Mucosa of descending colon (tissue), 3 donors: ENCODE measurements around the gene TRAPPC2. TPM values are rescaled to one million over a fixed set of nuclear protein-coding genes. Genes with fewer than 3 reads are reported as not detected.
A peak's percentile ranks its signal among the peaks of the same experiment; 100 is the strongest.

ENCODE experiments used
- ATAC-seq: fragments of 200-7000 bp; cut with Tn5 transposase; one replicate; pipeline ENCODE4 v1.9.1; 2020; ENCODE audit warnings: mild to moderate bottlenecking, moderate library complexity
- DNase-seq, 3 donors: peaks; one replicate each; pipeline ENCODE4 v3.0.0-alpha.2; 2020
- H3K36me3 ChIP-seq: fragments of 200-600 bp; one replicate; pipeline ENCODE4 v1.8.0; 2021; ENCODE audit warnings: low read depth, mild to moderate bottlenecking
- H3K4me1 ChIP-seq: fragments of 200-600 bp; one replicate; pipeline ENCODE4 v1.8.0; 2021; ENCODE audit warnings: low read depth, mild to moderate bottlenecking
- H3K4me3 ChIP-seq: fragments of 200-600 bp; one replicate; pipeline ENCODE4 v1.8.0; 2021; ENCODE audit warnings: mild to moderate bottlenecking
- H3K9me3 ChIP-seq: fragments of 200-600 bp; one replicate; pipeline ENCODE4 v1.8.0; 2021; ENCODE audit warnings: mild to moderate bottlenecking
- intact Hi-C, 2 donors: fragments of 100-400 bp; cut with DNase I in 1 of 2; cut with micrococcal nuclease in 1 of 2; formaldehyde crosslinking; loops; one replicate each; pipeline versions ENCODE4 v1.11.0 to v1.11.1; 2022; cut with DNase I, micrococcal nuclease
- total RNA-seq, 3 donors: library from RNA; stranded (reverse); fragmentation: NEBNext Ultra II Directional in 2 of 3; extraction: Animal tissue kit (Norgen Biotek cat#: 25700) in 2 of 3; gene quantifications; one replicate each; pipeline versions ENCODE4 v1.2.1 to v1.2.4, GENCODE V29; 2021 to 2023
- TF ChIP-seq, protein P1 (sequence below): fragments of 200-600 bp; IDR thresholded peaks from one replicate; pipeline ENCODE4 v1.8.0; 2022; ENCODE audit warnings: antibody characterized with exemption, mild to moderate bottlenecking
- donor health status: DM: no; HTN: no; CAD: no; lungs with moderate emphysema.
- donor health status: DM: no; HTN: no; CAD: no.
- donor health status: DM: no; HTN: yes; CAD: no.

The TRAPPC2 gene
- total RNA-seq, 3 donors from 2014 or later = 13.1 to 20.4 (median 18.5) TPM

DNA sequence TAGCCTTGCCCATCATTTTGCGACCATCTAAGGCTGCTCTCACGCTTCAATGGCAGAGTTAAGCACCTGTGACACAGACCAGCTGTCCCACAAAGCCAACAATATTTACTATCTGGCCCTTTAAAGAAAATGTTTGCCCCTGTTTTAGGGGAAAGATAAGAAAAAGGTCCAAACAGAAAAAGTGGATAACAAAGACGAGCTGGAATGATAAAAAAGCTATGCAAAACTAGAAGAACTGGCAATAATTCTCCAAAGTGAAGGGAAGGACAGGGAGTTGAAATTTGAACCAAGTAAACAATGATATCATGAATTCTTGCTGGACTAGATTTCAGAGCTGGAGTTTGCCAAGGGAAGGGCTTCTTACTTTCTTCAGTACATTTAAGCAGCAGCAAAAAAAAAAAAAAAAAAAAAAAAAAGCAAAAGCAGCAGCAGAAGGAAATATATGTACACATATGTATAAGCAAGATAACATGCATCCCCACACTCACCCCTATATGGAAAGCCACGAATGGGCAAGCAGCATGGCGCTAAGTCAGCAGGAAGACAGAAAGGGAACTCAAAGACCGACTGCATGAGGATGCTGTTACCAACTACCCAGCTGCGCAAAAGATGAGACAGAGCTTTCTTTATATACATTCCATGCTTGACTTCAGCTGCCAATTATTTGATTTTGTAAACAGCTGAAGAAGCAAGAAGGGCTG lies 12.5 kb downstream of the TRAPPC2 start:
- H3K4me1 ChIP-seq = no peaks in the 10 kb centered on the region
- intact Hi-C loops = no loop called here
- no peak for DNase-seq
- peak; percentile 53 for ATAC-seq
- H3K9me3 ChIP-seq = no peaks in the 10 kb centered on the region
- TF ChIP-seq, protein P1, sequence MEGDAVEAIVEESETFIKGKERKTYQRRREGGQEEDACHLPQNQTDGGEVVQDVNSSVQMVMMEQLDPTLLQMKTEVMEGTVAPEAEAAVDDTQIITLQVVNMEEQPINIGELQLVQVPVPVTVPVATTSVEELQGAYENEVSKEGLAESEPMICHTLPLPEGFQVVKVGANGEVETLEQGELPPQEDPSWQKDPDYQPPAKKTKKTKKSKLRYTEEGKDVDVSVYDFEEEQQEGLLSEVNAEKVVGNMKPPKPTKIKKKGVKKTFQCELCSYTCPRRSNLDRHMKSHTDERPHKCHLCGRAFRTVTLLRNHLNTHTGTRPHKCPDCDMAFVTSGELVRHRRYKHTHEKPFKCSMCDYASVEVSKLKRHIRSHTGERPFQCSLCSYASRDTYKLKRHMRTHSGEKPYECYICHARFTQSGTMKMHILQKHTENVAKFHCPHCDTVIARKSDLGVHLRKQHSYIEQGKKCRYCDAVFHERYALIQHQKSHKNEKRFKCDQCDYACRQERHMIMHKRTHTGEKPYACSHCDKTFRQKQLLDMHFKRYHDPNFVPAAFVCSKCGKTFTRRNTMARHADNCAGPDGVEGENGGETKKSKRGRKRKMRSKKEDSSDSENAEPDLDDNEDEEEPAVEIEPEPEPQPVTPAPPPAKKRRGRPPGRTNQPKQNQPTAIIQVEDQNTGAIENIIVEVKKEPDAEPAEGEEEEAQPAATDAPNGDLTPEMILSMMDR = no peak
- H3K36me3 ChIP-seq = no peaks in the 10 kb centered on the region
- H3K4me3 ChIP-seq = no peak overlapping the region

GRCh38 chrX:13721371-13721770 lies 13.0 kb downstream of the TRAPPC2 start:
- Histone ChIP-seq H3K4me3 (no peak overlapping the region), H3K9me3 (no peaks in the 10 kb centered on the region), H3K4me1 (no peaks in the 10 kb centered on the region), H3K36me3 (no peaks in the 10 kb centered on the region)
- intact Hi-C loops = no loop called here
- TF ChIP-seq, protein P1 = no peak
- DNase-seq = no peak
- no peak for ATAC-seq

GRCh38 chrX:13719192-13719856 lies 15.1 kb downstream of the TRAPPC2 start:
- peak; percentile 33 for ATAC-seq
- no peak for DNase-seq
- no peak overlapping the region for H3K4me3 ChIP-seq
- intact Hi-C loops = no loop called here
- TF ChIP-seq, protein P1 = no peak
- H3K9me3 ChIP-seq = no peaks in the 10 kb centered on the region
- no peaks in the 10 kb centered on the region for H3K4me1 ChIP-seq
- H3K36me3 ChIP-seq = no peaks in the 10 kb centered on the region

DNA sequence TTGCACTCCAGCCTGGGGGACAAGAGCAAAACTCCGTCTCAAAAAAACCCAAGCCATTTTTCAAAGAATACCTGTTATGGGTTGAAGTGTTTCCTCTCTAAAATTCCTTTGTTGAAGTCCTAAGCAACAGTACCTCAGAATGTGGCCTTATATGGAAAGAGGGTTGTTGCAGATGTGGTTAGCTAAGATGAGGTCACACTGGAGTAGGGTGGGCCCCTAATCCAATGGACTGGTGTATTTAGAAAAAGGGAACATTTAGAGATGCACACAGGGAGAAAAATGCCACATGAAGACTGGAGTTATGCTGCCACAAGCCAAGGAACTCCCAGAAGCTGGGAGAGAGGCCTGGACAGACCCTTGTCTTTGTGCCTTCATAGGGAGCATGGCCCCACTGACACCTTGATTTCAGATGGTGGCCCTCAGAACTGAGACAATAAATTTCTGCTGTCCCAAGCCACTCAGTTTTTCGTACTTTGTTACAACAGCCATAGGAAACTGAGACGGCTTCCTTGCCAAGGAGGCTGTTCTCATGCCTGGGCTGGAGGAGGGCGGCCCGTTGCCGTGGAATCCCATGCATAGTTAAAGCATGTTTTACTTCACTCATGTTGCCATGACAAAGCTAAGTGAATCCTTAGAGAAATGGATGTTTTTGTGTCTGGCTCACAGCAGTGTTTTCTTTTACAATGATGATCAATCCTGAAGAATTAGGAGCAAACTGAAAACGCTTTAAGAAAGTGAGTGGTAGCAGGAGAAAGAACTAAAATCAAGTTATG lies 16.5 kb downstream of the TRAPPC2 start:
- TF ChIP-seq, protein P1 = no peak
- DNase-seq (no peak), ATAC-seq (no peak)
- Histone ChIP-seq H3K9me3 (no peaks in the 10 kb centered on the region), H3K36me3 (no peaks in the 10 kb centered on the region), H3K4me1 (no peaks in the 10 kb centered on the region), H3K4me3 (no peak overlapping the region)
- intact Hi-C loops = no loop called here

DNA sequence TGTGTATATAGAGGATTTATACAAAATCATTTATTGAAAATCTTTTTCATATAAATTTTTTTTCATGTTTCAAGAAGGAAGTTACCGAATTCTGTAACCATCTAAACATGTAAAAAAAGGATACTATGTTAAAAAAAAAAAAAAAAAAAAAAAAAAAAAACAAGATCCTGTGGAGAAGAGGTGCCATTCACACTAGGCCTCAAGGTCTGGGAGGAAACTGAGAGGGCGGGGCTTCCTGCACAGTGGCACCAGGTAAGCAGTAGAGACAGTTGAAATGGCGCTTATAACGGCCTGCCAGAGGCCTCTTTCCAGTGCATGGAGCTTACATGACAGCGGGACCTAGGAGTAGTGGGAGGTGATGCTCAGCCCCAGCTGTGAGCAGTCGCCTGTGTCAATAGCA lies 17.5 kb downstream of the TRAPPC2 start:
- ATAC-seq = peak; percentile 45

More for the DNA sequence above, 17.5 kb downstream of the TRAPPC2 start:
- TF ChIP-seq, protein P1 = no peak
- intact Hi-C loops = no loop called here
- Histone ChIP-seq H3K9me3 (no peaks in the 10 kb centered on the region), H3K36me3 (no peaks in the 10 kb centered on the region), H3K4me3 (no peak overlapping the region), H3K4me1 (no peaks in the 10 kb centered on the region)
- DNase-seq = peak in 2 of 3 donors; percentile 19 to 62
